ENCODE data around the gene XKRX. TPM values are rescaled to one million over a fixed set of nuclear protein-coding genes. Genes with fewer than 3 reads are reported as not detected.

The XKRX gene
- total RNA-seq, 1 donor from 2014 or later = 1.5 TPM

- H3K4me3 Mint-ChIP-seq = no peak overlapping the region
- DNase-seq (ENCODE audit: low spot score) = no peak
- Histone ChIP-seq H3K4me1 (no peaks in the 10 kb centered on the region), H3K4me2 (no peak overlapping the region), H3K9ac (no peak overlapping the region), H3F3A (ENCODE audit: low read depth) (peaks cover 7% of the 10 kb centered on the region), H3K4me3 (no peak overlapping the region), H3K9me3 (ENCODE audit: low read depth) (no peaks in the 10 kb centered on the region), H2AFZ (replicated peaks) (no peak overlapping the region), H4K20me1 (ENCODE audit: low read depth) (no peaks in the 10 kb centered on the region), H3K36me3 (no peaks in the 10 kb centered on the region), H3K27ac (no peak overlapping the region), H3K79me2 (ENCODE audit: low read depth) (no peaks in the 10 kb centered on the region), H3K27me3 (peaks cover 20% of the 10 kb centered on the region)
- peaks cover 3% of the 10 kb centered on the region for H3K4me1 Mint-ChIP-seq
- H3K9me3 Mint-ChIP-seq = peaks cover 7% of the 10 kb centered on the region
- TF ChIP-seq EZH2phosphoT487 (IDR thresholded peaks at IDR 0.05) (no peak), EZH2 (IDR thresholded peaks at IDR 0.05) (no peak), CTCF (IDR thresholded peaks at IDR 0.05) (no peak)
- no peaks in the 10 kb centered on the region for H3K36me3 Mint-ChIP-seq
- H3K27ac Mint-ChIP-seq = no peak overlapping the region
- H3K27me3 Mint-ChIP-seq (ENCODE audit: insufficient read depth, low read depth) = peaks cover 9% of the 10 kb centered on the region
Observed at GRCh38 chrX:100926453-100926852, 2.3 kb downstream of the XKRX start.

- Mint-ChIP-seq H3K4me1 (peaks cover under 1% of the 10 kb centered on the region), H3K9me3 (peaks cover 3% of the 10 kb centered on the region), H3K27me3 (ENCODE audit: insufficient read depth, low read depth) (peaks cover 2% of the 10 kb centered on the region), H3K27ac (no peak overlapping the region), H3K4me3 (no peak overlapping the region), H3K36me3 (no peaks in the 10 kb centered on the region)
- peaks cover 20% of the 10 kb centered on the region for H3K27me3 ChIP-seq
- no peaks in the 10 kb centered on the region for H3K4me1 ChIP-seq
- no peak overlapping the region for H3K27ac ChIP-seq
- no peaks in the 10 kb centered on the region for H4K20me1 ChIP-seq (ENCODE audit: low read depth)
- no peaks in the 10 kb centered on the region for H3K79me2 ChIP-seq (ENCODE audit: low read depth)
- no peak for TF ChIP-seq EZH2phosphoT487 (IDR thresholded peaks at IDR 0.05)
- no peak for TF ChIP-seq EZH2 (IDR thresholded peaks at IDR 0.05)
- TF ChIP-seq CTCF (IDR thresholded peaks at IDR 0.05) = no peak
- peaks cover 7% of the 10 kb centered on the region for H3F3A ChIP-seq (ENCODE audit: low read depth)
- no peak overlapping the region for H3K4me3 ChIP-seq
- no peaks in the 10 kb centered on the region for H3K9me3 ChIP-seq (ENCODE audit: low read depth)
- no peak overlapping the region for H3K9ac ChIP-seq
- H3K4me2 ChIP-seq = no peak overlapping the region
- no peak for DNase-seq (ENCODE audit: low spot score)
- H2AFZ ChIP-seq (replicated peaks) = no peak overlapping the region
- no peaks in the 10 kb centered on the region for H3K36me3 ChIP-seq
Observed at GRCh38 chrX:100924375-100924774, 4.3 kb downstream of the XKRX start.

- Histone ChIP-seq H3K4me3 (no peak overlapping the region), H3K9me3 (ENCODE audit: low read depth) (no peaks in the 10 kb centered on the region), H3K4me1 (no peaks in the 10 kb centered on the region), H3K27me3 (no peaks in the 10 kb centered on the region), H3K36me3 (no peaks in the 10 kb centered on the region), H4K20me1 (ENCODE audit: low read depth) (no peaks in the 10 kb centered on the region), H2AFZ (replicated peaks) (no peak overlapping the region), H3K4me2 (no peak overlapping the region), H3K9ac (no peak overlapping the region), H3K27ac (no peak overlapping the region), H3F3A (ENCODE audit: low read depth) (no peaks in the 10 kb centered on the region), H3K79me2 (ENCODE audit: low read depth) (no peaks in the 10 kb centered on the region)
- Mint-ChIP-seq H3K36me3 (no peaks in the 10 kb centered on the region), H3K9me3 (peaks cover 3% of the 10 kb centered on the region), H3K4me1 (no peaks in the 10 kb centered on the region), H3K4me3 (no peak overlapping the region), H3K27ac (no peak overlapping the region), H3K27me3 (ENCODE audit: insufficient read depth, low read depth) (peaks cover 2% of the 10 kb centered on the region)
- DNase-seq (ENCODE audit: low spot score) = no peak
- no peak for TF ChIP-seq CTCF (IDR thresholded peaks at IDR 0.05)
- no peak for TF ChIP-seq EZH2phosphoT487 (IDR thresholded peaks at IDR 0.05)
- no peak for TF ChIP-seq EZH2 (IDR thresholded peaks at IDR 0.05)
Observed at GRCh38 chrX:100915562-100915961, 13.2 kb downstream of the XKRX start.

Measured in neural progenitor cell (in vitro differentiated cells).